Right lobe of liver (tissue), 6 donors: ENCODE data around the gene SORBS2. TPM values are rescaled to one million over a fixed set of nuclear protein-coding genes. Genes with fewer than 3 reads are reported as not detected.

ENCODE experiments used
- ATAC-seq, 4 donors: fragments of 200-7000 bp; cut with Tn5 transposase; one replicate each; pipeline ENCODE4 v1.9.1; 2020; ENCODE audit warnings: mild to moderate bottlenecking in 4 of 4, moderate library complexity in 4 of 4
- DNase-seq, 3 donors: peaks; one replicate each; pipeline ENCODE4 v3.0.0-alpha.2; 2020
- H3K27ac ChIP-seq, 3 donors: fragments of 200-600 bp; one replicate each; pipeline ENCODE4 v1.8.0; 2022
- H3K27me3 ChIP-seq, 2 donors: fragments of 200-600 bp; one replicate each; pipeline ENCODE4 v1.8.0; 2022
- H3K36me3 ChIP-seq, 4 donors: fragments of 200-600 bp; sonication (generic) in 1 of 4; one replicate each; pipeline versions ENCODE4 v1.5.1 to v1.8.0; 2017 to 2022; ENCODE audit warnings: control low read depth in 1 of 4
- H3K4me1 ChIP-seq, 4 donors: fragments of 200-600 bp; sonication (generic) in 1 of 4; one replicate each; pipeline versions ENCODE4 v1.5.1 to v1.8.0; 2017 to 2022; ENCODE audit warnings: control low read depth in 1 of 4
- H3K4me3 ChIP-seq, 3 donors: fragments of 200-600 bp; one replicate each; pipeline ENCODE4 v1.8.0; 2022
- H3K9me3 ChIP-seq, 4 donors: fragments of 200-600 bp; sonication (generic) in 1 of 4; one replicate each; pipeline versions ENCODE4 v1.5.1 to v1.8.0; 2017 to 2022; ENCODE audit warnings: control low read depth in 1 of 4
- CTCF ChIP-seq, 4 donors: fragments of 200-600 bp in 3 of 4; fragments of 450-650 bp in 1 of 4; IDR thresholded peaks; one replicate each; pipeline versions ENCODE4 v1.5.1 to v1.8.0; 2016 to 2022; ENCODE audit warnings: antibody characterized with exemption in 4 of 4, mild to moderate bottlenecking in 2 of 4
- POLR2A ChIP-seq: fragments of 450-650 bp; IDR thresholded peaks from one replicate; pipeline ENCODE4 v1.6.1; 2017; ENCODE audit warnings: antibody characterized with exemption, mild to moderate bottlenecking
- WGBS: methylation state at CpG from one replicate; pipeline ENCODE4 v1.1.6; 2018; ENCODE audit warnings: low coverage, low lambda C conversion rate; ENCODE audit not compliant: insufficient coverage; ENCODE audit errors: missing lambda C conversion rate; 5-methylcytosine and 5-hydroxymethylcytosine counted together
- intact Hi-C, 2 donors: fragments of 100-400 bp; cut with DNase I; formaldehyde crosslinking; loops; one replicate each; pipeline versions ENCODE4 v1.11.2 to v1.14.1; 2022
- total RNA-seq, 6 experiments: library from RNA; depleted of rRNA in 2 of 6; stranded (reverse); fragments of >200 nt in 2 of 6; fragmentation: NEBNext Ultra II Directional in 3 of 6; extraction: Animal tissue kit (Norgen Biotek cat#: 25700) in 3 of 6; gene quantifications; one replicate each; pipeline versions ENCODE4 v1.1.0 to v1.2.4, GENCODE V29; 2016 to 2023
- donor health status: DM: no; HTN: yes; CAD: no.
- donor health status: DM: no; HTN: no; CAD: no.
- donor health status: DM: no; HTN: no; CAD: no.
- donor health status: DM: no; HTN: yes; CAD: no.
- donor health status: DM: no; HTN: yes; CAD: no.

Gene SORBS2
- total RNA-seq, 6 experiments from 2014 or later = 60.8 to 144 (median 107) TPM

- no peaks in the 10 kb centered on the region for H3K9me3 ChIP-seq
- no peaks in the 10 kb centered on the region for H3K4me1 ChIP-seq
- H3K27ac ChIP-seq = no peak overlapping the region
- WGBS = 36% methylated on average over 4 of the region's 4 CpGs
- peaks cover 0 to 57% (median 16%) of the 10 kb centered on the region in 4 donors for H3K36me3 ChIP-seq
- no peaks in the 10 kb centered on the region for H3K27me3 ChIP-seq
- DNase-seq = no peak
- H3K4me3 ChIP-seq = no peak overlapping the region
- peak in 2 of 4 donors; percentile 40 to 42 for ATAC-seq
- TF ChIP-seq CTCF (IDR thresholded peaks at IDR 0.05) (no peak), POLR2A (no peak)
- intact Hi-C loops = no loop called here
Measured at GRCh38 chr4:185608185-185608584, 203.8 kb downstream of the SORBS2 start.

- Histone ChIP-seq H3K9me3 (no peaks in the 10 kb centered on the region), H3K36me3 (peaks cover 0 to 17% (median 6%) of the 10 kb centered on the region in 4 donors), H3K27ac (no peak overlapping the region), H3K27me3 (no peaks in the 10 kb centered on the region), H3K4me3 (no peak overlapping the region), H3K4me1 (no peaks in the 10 kb centered on the region)
- 84% methylated on average over 3 of the region's 3 CpGs for WGBS
- TF ChIP-seq POLR2A = no peak
- TF ChIP-seq CTCF (IDR thresholded peaks at IDR 0.05) = no peak
- ATAC-seq (no peak), DNase-seq (no peak)
- intact Hi-C loops = no loop called here
Measured at GRCh38 chr4:185602397-185602796, 209.6 kb downstream of the SORBS2 start.

- no peak for TF ChIP-seq POLR2A
- TF ChIP-seq CTCF (IDR thresholded peaks at IDR 0.05) = no peak
- Histone ChIP-seq H3K9me3 (no peaks in the 10 kb centered on the region), H3K27ac (no peak overlapping the region), H3K4me3 (no peak overlapping the region), H3K4me1 (no peaks in the 10 kb centered on the region), H3K36me3 (peaks cover 0 to 4% (median 0%) of the 10 kb centered on the region in 4 donors), H3K27me3 (no peaks in the 10 kb centered on the region)
- DNase-seq = no peak
- intact Hi-C loops = no loop called here
- no peak for ATAC-seq
- WGBS = 78% methylated on average over 8 of the region's 9 CpGs
Measured at GRCh38 chr4:185600801-185601434, 211.1 kb downstream of the SORBS2 start.

GRCh38 chr4:185599553-185600243, 212.3 kb downstream of the SORBS2 start:
- Histone ChIP-seq H3K9me3 (no peaks in the 10 kb centered on the region), H3K36me3 (no peaks in the 10 kb centered on the region), H3K27me3 (no peaks in the 10 kb centered on the region), H3K27ac (peak overlapping the region in 1 of 3 donors; percentile 20), H3K4me3 (no peak overlapping the region), H3K4me1 (no peaks in the 10 kb centered on the region)
- ATAC-seq (peak; percentile 7 to 39 (median 19)), DNase-seq (no peak)
- WGBS = 40% methylated on average over 4 of the region's 12 CpGs
- TF ChIP-seq POLR2A (no peak), CTCF (IDR thresholded peaks at IDR 0.05) (no peak)
- intact Hi-C loops = no loop called here
